ENCODE results near the gene FGF19. TPM values are rescaled to one million over a fixed set of nuclear protein-coding genes. Genes with fewer than 3 reads are reported as not detected.

The FGF19 gene
- total and polyA plus RNA-seq, 2 donors (not counting 1 experiment from before 2014, with no cell fraction given), result not detected

GRCh38 chr11:69726481-69726880 is 22.7 kb upstream of the FGF19 start:
- Histone ChIP-seq H3K27me3 (replicated peaks in 1 of 4; ENCODE audit: control extremely low read depth in 1 of 4, control insufficient read depth in 3 of 4, insufficient read depth in 4 of 4, low read length in 3 of 4) (peaks cover 0 to 36% (median 5%) of the 10 kb centered on the region in 4 experiments), H3K9ac (ENCODE audit: low read length) (no peak overlapping the region)
- WGBS (ENCODE audit: insufficient coverage), result 51% methylated on average over 17 of the region's 18 CpGs

GRCh38 chr11:69726019-69726418 is 22.2 kb upstream of the FGF19 start:
- Histone ChIP-seq H2AFZ (ENCODE audit: insufficient read depth, low read depth, low read length, poor library complexity, severe bottlenecking) (no peak overlapping the region), H3K27me3 (replicated peaks in 1 of 4; ENCODE audit: control extremely low read depth in 1 of 4, control insufficient read depth in 3 of 4, insufficient read depth in 4 of 4, low read length in 3 of 4) (peaks cover 0 to 41% (median 5%) of the 10 kb centered on the region in 4 experiments)
- TF ChIP-seq EZH2 (IDR thresholded peaks at IDR 0.05; ENCODE audit: borderline replicate concordance, insufficient read depth, low read depth, low read length, poor library complexity, severe bottlenecking) (no peak), CTCF (IDR thresholded peaks at IDR 0.05) (no peak)

More at GRCh38 chr11:69726481-69726880, 22.7 kb upstream of the FGF19 start:
- Histone ChIP-seq H3K4me1 (ENCODE audit: control insufficient read depth in 2 of 2, insufficient read depth in 2 of 2, low read length in 2 of 2) (no peaks in the 10 kb centered on the region), H2AFZ (ENCODE audit: insufficient read depth, low read depth, low read length, poor library complexity, severe bottlenecking) (no peak overlapping the region), H3K4me3 (ENCODE audit: control extremely low read depth in 1 of 5, extremely low read depth in 1 of 5, insufficient read depth in 1 of 5, low read depth in 2 of 5, low read length in 4 of 5) (no peak overlapping the region), H4K20me1 (ENCODE audit: control insufficient read depth, insufficient read depth, low read length, poor library complexity, severe bottlenecking) (no peaks in the 10 kb centered on the region), H3K4me2 (replicated peaks; ENCODE audit: low read depth, low read length, poor library complexity, severe bottlenecking) (no peak overlapping the region), H3K27ac (ENCODE audit: low read length in 2 of 2) (no peak overlapping the region), H3K36me3 (replicated peaks in 1 of 2; ENCODE audit: control extremely low read depth in 1 of 2, control insufficient read depth in 1 of 2, extremely low read depth in 1 of 2, insufficient read depth in 2 of 2, low read length in 1 of 2) (no peaks in the 10 kb centered on the region), H3K9me3 (ENCODE audit: control extremely low read depth in 1 of 3, control insufficient read depth in 2 of 3, insufficient read depth in 1 of 3, low read length in 2 of 3) (peaks cover 0 to 12% (median 0%) of the 10 kb centered on the region in 3 donors), H3K79me2 (ENCODE audit: control insufficient read depth, insufficient read depth, low read length) (no peaks in the 10 kb centered on the region)
- TF ChIP-seq EZH2 (IDR thresholded peaks at IDR 0.05; ENCODE audit: borderline replicate concordance, insufficient read depth, low read depth, low read length, poor library complexity, severe bottlenecking) (no peak), CTCF (IDR thresholded peaks at IDR 0.05) (no peak)
- ChIA-PET CTCF (no interaction called here), POLR2A (no interaction called here)
- Mint-ChIP-seq H3K4me3 (no peak overlapping the region), H3K27ac (no peak overlapping the region), H3K9me3 (ENCODE audit: insufficient read depth) (no peaks in the 10 kb centered on the region), H3K27me3 (peaks cover 53% of the 10 kb centered on the region), H3K4me1 (no peaks in the 10 kb centered on the region)
- ATAC-seq (ENCODE audit: low read depth), result no peak
- intact Hi-C loops (cut with micrococcal nuclease), result no loop called here
- DNase-seq, result no peak

More at GRCh38 chr11:69726019-69726418, 22.2 kb upstream of the FGF19 start:
- ATAC-seq (ENCODE audit: low read depth) (no peak), DNase-seq (no peak)
- Histone ChIP-seq H3K79me2 (ENCODE audit: control insufficient read depth, insufficient read depth, low read length) (no peaks in the 10 kb centered on the region), H3K4me2 (replicated peaks; ENCODE audit: low read depth, low read length, poor library complexity, severe bottlenecking) (no peak overlapping the region), H3K4me1 (ENCODE audit: control insufficient read depth in 2 of 2, insufficient read depth in 2 of 2, low read length in 2 of 2) (no peaks in the 10 kb centered on the region), H3K9me3 (ENCODE audit: control extremely low read depth in 1 of 3, control insufficient read depth in 2 of 3, insufficient read depth in 1 of 3, low read length in 2 of 3) (peaks cover 0 to 9% (median 0%) of the 10 kb centered on the region in 3 donors), H3K9ac (ENCODE audit: low read length) (no peak overlapping the region), H3K36me3 (replicated peaks in 1 of 2; ENCODE audit: control extremely low read depth in 1 of 2, control insufficient read depth in 1 of 2, extremely low read depth in 1 of 2, insufficient read depth in 2 of 2, low read length in 1 of 2) (no peaks in the 10 kb centered on the region), H3K27ac (ENCODE audit: low read length in 2 of 2) (no peak overlapping the region), H3K4me3 (ENCODE audit: control extremely low read depth in 1 of 5, extremely low read depth in 1 of 5, insufficient read depth in 1 of 5, low read depth in 2 of 5, low read length in 4 of 5) (no peak overlapping the region), H4K20me1 (ENCODE audit: control insufficient read depth, insufficient read depth, low read length, poor library complexity, severe bottlenecking) (no peaks in the 10 kb centered on the region)
- intact Hi-C loops (cut with micrococcal nuclease), result no loop called here
- Mint-ChIP-seq H3K4me3 (no peak overlapping the region), H3K4me1 (no peaks in the 10 kb centered on the region), H3K27ac (no peak overlapping the region), H3K27me3 (peaks cover 57% of the 10 kb centered on the region), H3K9me3 (ENCODE audit: insufficient read depth) (no peaks in the 10 kb centered on the region)
- ChIA-PET CTCF (no interaction called here), POLR2A (no interaction called here)
- WGBS (ENCODE audit: insufficient coverage), result 36% methylated on average over 9 of the region's 9 CpGs
